SHP77 (cell line): ENCODE measurements around the gene UACA.

Experiments
- DNase-seq, 2 experiments: peaks; one replicate each; lab custom pipeline; 2025; lab: John Stamatoyannopoulos, UW

Gene UACA

DNA sequence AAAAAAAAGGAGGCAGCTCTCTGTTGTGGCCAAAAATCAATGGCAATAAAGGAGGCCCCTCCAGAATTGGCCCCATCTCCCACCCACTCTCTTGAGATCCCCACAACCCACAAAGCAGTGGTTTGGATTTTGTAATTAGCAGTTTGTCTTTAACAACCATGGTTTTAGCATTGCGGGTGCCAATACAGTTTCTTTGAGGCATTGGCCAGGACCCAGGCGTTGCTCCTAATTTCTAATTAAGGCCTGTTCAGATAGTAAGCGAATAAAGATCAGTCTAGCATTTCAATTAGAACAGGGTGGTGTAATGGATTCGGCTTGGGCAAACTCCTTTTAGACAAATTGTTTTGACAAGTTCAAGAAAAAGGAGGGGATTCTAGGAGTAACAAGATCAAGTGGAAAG, 23.6 kb upstream of the UACA start:
- DNase-seq, result no peak

DNA sequence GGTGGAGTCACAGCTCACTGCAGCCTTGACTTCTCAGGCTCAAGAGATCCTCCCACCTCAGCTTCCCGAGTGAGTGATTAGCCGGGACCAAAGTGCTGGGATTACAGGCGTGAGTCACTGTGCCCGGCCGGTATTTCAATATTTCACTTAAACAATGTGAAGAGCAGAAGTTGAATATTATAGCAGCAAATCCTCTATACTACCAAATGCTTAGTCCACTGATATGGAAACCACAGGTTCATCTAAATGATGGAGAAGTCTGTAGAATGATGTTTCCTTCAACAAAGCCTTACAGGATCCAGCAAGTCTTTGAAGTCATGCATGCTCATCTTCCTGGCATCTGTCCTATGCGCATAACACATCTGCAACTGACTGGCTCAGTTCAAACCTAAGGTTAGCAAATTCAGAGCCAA, 20.3 kb upstream of the UACA start:
- DNase-seq, result no peak

DNA sequence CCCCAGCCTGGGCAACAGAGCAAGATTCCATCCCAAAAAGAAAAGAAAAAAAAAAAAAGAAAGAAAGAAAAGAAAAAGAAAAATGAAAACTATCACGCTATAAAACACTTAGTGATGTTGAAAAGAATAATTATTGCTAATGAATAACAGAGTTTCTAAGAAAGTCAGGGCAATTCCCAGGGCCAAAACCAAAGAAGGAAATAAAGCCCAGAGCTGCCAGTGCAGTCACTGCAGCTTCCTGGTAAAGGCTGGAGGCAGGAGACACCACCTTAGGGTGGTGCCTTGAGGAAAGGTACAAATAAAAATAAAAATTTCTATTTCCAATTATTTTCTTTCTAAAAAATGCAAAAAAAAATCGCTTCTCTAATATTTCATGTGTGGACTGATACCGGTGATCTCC, 19.7 kb upstream of the UACA start:
- DNase-seq, result no peak

- DNase-seq, result no peak
Measured at GRCh38 chr15:70781236-70781635, 17.9 kb upstream of the UACA start.

DNA sequence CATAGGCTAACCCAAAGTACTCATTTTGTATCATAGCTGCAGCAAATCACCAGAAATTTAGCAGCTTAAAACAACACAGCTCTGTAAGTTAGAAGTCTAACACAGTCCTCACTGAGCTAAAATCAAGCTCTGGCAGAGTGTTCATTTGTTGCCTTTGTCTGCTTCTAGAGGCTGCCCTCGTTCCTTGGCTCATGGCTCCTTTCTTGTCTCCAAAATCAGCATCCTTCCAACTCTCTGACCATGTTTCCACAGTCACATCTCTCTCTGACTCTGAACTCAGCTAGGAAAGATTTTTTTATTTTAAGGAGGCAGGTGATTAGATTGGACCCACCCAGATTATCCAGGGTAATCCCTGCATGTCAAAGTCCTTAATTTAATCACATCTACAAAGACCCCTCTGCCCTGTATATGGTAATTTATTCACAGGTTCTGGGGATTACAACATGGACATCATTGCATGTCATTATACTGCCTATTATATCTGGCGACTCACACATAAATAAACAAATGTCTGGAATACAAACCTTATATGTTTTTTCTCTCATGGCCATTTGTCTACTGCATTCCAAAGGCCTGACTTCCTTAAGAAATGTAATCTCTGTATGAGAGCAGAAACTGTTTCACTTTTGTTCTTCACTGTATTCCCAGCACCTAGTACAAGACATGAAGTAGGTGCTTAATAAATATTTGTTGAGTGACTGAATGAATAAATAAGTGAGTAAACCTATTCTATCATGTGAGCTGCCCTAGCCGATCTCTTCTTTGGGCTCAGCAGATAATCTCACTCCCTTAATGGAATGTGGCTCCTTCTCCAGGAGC, 15.1 kb upstream of the UACA start:
- no peak for DNase-seq

GRCh38 chr15:70777170-70777926, 14.0 kb upstream of the UACA start:
- no peak for DNase-seq

DNA sequence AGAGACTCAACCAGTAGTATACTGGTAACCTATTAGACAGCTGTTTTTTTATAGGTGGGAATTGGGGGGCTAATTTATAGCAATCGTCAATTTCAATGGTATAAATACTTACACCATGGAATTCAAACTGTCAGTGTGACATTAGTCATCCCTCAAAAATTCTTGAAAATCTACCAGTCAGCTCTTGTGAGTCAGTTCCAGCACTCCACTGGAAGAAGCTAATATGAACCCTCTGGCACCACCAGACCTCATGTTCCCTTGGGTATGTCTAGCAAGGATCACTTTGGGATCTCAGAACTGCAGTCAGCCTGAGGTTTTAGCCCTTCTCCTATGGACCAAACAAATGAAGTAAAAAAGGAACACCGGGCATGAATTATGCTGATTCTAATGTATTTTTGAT, 11.8 kb upstream of the UACA start:
- DNase-seq, result no peak

DNA sequence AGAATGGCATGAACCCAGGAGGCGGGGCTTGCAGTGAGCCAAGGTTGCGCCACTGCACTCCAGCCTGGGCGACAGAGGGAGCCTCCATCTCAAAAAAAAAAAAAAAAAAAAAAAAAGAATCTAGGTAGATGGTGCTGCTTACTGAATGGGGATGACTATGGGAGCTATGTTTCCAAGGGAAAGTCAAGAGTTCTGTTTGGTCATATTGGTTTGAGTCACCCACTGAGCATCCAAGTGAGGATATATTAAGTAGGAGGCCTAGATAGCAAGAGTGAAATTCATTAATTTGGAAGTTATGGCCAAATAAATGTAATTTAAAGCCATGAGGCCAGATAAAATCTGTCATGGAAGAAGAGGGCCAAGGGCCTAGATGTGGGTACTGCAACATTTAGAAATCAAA, 9.0 kb upstream of the UACA start:
- DNase-seq, result no peak

GRCh38 chr15:70770863-70771262, 7.5 kb upstream of the UACA start:
- DNase-seq, result no peak

DNA sequence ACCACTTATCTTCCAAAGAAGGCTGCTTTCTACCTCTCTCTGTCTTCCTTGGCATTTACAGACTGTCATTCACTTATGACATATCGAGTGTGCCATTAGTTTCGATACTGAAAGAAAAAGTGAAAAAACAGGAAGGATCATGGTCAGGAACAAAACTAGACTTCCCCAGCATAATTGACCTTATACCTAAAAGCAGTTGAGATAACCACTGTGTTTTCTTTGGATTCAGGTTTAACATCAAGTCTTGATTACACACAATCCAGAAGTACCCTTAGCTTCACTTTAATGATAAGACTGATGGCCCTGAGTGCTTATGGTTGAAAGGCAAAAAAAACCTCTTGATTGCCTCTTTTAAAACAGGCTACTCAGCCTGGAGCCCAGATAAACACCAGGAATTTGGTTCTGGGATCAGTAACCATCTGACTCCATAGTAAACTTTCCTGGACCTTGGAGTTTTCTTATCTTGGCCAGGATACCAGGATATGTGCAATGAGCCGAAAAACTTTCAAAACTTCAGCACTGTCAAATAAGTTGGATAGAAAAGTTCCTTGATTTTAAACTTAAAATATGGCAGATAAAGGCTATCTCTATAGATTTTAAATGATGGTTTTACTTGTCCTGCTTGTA, 5.0 kb upstream of the UACA start:
- DNase-seq, result no peak

- no peak for DNase-seq
Measured at GRCh38 chr15:70767667-70768066, 4.3 kb upstream of the UACA start.

DNA sequence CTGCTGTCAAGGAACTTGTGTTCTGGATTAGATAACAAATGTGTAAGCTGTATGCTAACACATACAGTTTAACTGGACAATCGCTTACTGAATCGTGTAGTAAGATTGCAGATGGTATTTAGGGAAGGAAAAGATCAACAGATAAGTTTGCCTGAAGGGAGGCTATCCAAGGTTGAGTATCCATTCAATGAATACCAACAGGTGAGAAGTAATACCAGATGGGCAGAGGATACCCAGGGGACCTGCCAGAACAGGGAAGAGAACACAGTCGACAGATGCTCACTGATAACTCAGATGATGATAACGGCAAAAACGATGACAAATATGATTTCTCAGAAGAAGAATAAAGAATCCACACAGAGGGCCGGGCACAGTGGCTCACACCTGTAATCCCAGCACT, 3.2 kb upstream of the UACA start:
- DNase-seq, result no peak

DNA sequence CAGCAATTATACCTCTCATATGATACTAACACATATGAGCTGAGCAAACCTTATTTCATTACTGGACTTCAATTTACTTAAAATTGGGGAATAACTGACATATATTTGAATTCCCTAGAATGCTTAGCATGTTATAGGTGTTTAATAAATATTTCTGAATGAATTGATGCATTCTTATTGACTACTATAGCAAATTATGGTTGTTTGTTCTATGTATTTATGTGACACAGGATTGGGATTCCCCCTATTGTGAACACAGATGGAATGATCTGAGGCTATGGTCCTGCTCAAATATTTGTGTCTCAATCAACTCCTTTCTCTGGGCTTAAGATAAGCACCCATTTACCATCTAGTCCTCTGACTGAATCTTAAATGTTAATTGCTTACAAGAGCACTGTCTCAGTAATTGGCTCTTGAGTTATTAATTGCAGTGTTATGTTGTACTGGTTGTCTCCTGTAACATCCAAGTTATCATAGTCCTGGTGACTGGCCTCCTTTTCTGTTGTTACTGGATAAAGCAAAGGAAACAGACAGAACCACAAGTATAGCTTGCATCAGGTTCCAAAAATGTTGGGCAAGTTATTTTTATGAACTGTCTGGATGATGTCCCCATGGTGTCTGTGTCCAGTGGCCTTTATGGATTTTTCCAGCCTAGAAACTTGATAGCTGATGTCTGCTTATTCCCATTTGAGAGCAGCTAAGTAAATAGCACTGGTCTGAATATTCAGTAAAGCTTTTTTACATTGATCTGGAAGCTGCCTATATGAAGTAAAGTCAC, 2.3 kb upstream of the UACA start:
- DNase-seq, result no peak

- no peak for DNase-seq
Measured at GRCh38 chr15:70763950-70764730, 782 bp upstream of the UACA start.

DNA sequence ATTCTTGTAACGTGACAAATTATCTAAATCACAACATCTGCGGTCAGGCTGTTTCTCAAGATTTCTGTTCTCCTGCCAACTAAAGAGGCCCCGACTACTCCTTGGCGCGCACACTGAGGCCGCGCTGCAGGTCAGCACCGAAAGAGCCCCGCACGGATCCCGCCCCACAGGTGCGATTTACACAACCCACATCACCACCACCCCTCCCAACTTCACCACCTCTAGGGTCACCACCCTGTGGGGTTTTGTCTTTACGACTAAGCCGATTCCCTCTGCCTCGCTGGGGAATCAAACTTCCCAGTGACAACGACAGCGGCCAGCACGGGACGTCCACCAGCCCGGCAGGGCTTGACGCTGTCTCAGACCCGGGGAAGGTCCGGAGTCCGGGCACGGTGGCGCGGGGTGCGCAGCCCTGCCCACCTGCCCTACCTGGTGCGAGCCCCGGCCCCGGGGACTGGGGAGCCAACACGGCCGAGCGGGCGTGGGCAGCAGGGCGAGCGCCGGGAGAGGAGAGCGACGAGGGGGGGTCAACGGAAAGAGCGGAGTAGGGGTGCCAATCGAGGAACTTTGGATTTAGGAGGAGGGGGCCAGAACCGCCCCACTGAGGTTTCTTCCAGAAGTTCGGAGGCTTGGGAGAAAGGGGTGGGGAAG, 764 bp downstream of the UACA start:
- no peak for DNase-seq

DNA sequence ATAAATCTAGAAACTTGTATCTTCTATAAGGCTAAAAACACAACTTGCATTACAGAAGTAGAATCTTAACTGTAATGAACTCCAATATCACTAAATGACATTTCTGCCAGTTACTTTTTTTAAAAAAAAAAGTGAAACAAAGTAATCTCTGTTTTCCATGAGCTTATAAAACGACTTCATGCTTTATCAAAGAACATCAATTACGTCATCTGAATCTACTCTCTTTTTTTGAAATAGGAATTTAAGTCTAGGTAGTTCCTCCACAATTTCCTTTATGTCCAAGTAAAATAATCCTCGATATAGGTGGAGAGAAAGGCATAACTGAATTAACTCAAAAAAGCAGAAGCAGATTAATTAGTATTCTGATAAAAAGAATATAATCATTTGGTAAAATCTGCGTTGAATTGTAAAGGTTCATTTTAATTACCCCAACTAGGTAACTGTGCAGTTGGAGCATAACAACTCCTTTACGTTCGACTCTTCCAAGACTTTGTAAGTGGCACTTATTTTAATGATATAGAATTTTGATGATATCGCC, 1.4 kb downstream of the UACA start:
- DNase-seq, result no peak

DNA sequence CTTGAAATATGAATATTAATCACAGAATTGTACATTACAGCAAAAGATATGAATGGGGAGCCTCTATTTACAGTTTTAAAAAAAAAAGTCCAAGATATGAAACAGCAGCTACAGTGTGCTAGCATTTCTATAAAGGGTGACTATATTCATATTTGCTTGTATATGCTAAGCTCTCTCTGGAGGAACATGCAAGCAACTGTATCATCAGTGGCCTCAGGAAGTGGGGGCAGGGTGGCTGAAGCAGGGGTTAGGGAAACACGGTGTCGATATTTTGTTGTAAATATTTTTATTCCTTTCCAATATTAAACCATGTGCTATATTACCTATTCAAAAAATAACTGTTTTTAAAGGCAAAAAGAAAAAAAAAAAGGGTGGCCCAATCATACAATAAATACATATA, 2.3 kb downstream of the UACA start:
- no peak for DNase-seq

- DNase-seq, result no peak
Measured at GRCh38 chr15:70758790-70759462, 4.4 kb downstream of the UACA start.

DNA sequence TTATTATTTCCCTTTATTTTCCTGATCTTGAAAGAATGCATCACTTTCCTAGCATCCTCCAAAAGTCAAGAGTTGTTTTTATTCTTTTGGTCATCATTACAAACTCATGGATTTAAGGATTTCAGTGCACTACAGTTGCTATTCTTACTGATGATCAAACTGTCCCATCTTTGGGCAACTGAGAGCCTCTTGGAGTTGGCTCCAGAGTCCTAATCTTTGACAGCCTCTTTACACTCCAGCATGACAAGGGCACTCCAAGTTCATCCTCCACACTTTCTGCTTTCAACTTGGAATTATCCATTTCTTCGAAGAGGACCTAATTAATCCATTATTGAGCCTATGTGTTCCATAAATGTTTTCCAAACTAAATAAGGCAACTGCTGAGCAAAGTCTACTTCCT, 5.7 kb downstream of the UACA start:
- no peak for DNase-seq

GRCh38 chr15:70754862-70755261, 8.5 kb downstream of the UACA start:
- no peak for DNase-seq
